HG03025 (cell line): Measurements from ENCODE around the gene DNAL1.
"Not testable (repeated sequence)": the region's sequence is repeated elsewhere in the genome, so short reads cannot be mapped to it uniquely, and the experiment has no call there.

ENCODE experiments used
- ATAC-seq: cut with Tn5 transposase; IDR thresholded peaks from one replicate; pipeline ENCODE4 v1.9.1; 2021; ENCODE audit warnings: mild to moderate bottlenecking, moderate library complexity; ENCODE audit not compliant: unreplicated experiment, low FRiP score

Gene DNAL1

GRCh38 chr14:73637830-73638229 lies 7.0 kb upstream of the DNAL1 start:
- ATAC-seq: no peak

- ATAC-seq: no peak
These were observed 3.9 kb upstream of the DNAL1 start for GRCh38 chr14:73640796-73641365.

- ATAC-seq: no peak
These were observed 443 bp downstream of the DNAL1 start for GRCh38 chr14:73645248-73645610.

GRCh38 chr14:73651005-73651404 lies 6.2 kb downstream of the DNAL1 start:
- ATAC-seq: no peak

GRCh38 chr14:73655851-73656250 lies 11.1 kb downstream of the DNAL1 start:
- no peak for ATAC-seq

GRCh38 chr14:73659202-73659601 lies 14.4 kb downstream of the DNAL1 start:
- not testable (repeated sequence) for ATAC-seq

GRCh38 chr14:73660511-73660910 lies 15.7 kb downstream of the DNAL1 start:
- no peak for ATAC-seq

GRCh38 chr14:73661872-73662271 lies 17.1 kb downstream of the DNAL1 start:
- no peak for ATAC-seq

GRCh38 chr14:73662487-73662943 lies 17.7 kb downstream of the DNAL1 start:
- no peak for ATAC-seq

GRCh38 chr14:73663548-73664212 lies 18.9 kb downstream of the DNAL1 start:
- ATAC-seq: no peak

GRCh38 chr14:73665130-73665529 lies 20.3 kb downstream of the DNAL1 start:
- ATAC-seq: no peak

- no peak for ATAC-seq
These were observed 21.8 kb downstream of the DNAL1 start for GRCh38 chr14:73666583-73666982.

GRCh38 chr14:73667854-73668253 lies 23.1 kb downstream of the DNAL1 start:
- ATAC-seq: no peak

GRCh38 chr14:73674986-73675385 lies 30.2 kb downstream of the DNAL1 start:
- ATAC-seq: no peak

GRCh38 chr14:73678698-73679097 lies 33.9 kb downstream of the DNAL1 start:
- no peak for ATAC-seq

GRCh38 chr14:73680821-73681220 lies 36.0 kb downstream of the DNAL1 start:
- no peak for ATAC-seq

- ATAC-seq: no peak
These were observed 39.8 kb downstream of the DNAL1 start for GRCh38 chr14:73684627-73685026.

- ATAC-seq: no peak
These were observed 40.5 kb downstream of the DNAL1 start for GRCh38 chr14:73685328-73685727.

- no peak for ATAC-seq
These were observed 42.1 kb downstream of the DNAL1 start for GRCh38 chr14:73686901-73687300.

GRCh38 chr14:73694083-73694482 lies 49.3 kb downstream of the DNAL1 start:
- ATAC-seq: no peak

GRCh38 chr14:73695082-73695481 lies 50.3 kb downstream of the DNAL1 start:
- ATAC-seq: no peak

GRCh38 chr14:73695997-73696396 lies 51.2 kb downstream of the DNAL1 start:
- ATAC-seq: no peak
